ENCODE data around the gene NECTIN2. TPM values are rescaled to one million over a fixed set of nuclear protein-coding genes. Genes with fewer than 3 reads are reported as not detected.
A peak's percentile ranks its signal among the peaks of the same experiment; 100 is the strongest.
"Not testable (repeated sequence)": the region's sequence is repeated elsewhere in the genome, so short reads cannot be mapped to it uniquely, and the experiment has no call there.

Gene NECTIN2
- total RNA-seq, 1 donor from 2014 or later = 0.35 TPM

- peaks cover 3% of the 10 kb centered on the region for H3K36me3 Mint-ChIP-seq (ENCODE audit: low read depth)
- POLR2A ChIA-PET = interaction anchor here (0.7 kb wide), 1 partner anchor 17 kb away, joined by 3 read pairs; the partner anchor contains the start of gene TOMM40
- intact Hi-C loops (cut with micrococcal nuclease) = no loop called here
- H3K27me3 Mint-ChIP-seq = peaks cover 30% of the 10 kb centered on the region
- CTCF ChIA-PET = no interaction called here
- ATAC-seq (ENCODE audit: low read depth) (no peak), DNase-seq (no peak)
- H3K4me1 Mint-ChIP-seq = peaks cover 18% of the 10 kb centered on the region
- H3K4me3 Mint-ChIP-seq = no peak overlapping the region
- TF ChIP-seq CTCF (IDR thresholded peaks at IDR 0.05) = no peak
- H3K9me3 Mint-ChIP-seq = no peaks in the 10 kb centered on the region
- no peak overlapping the region for H3K27ac Mint-ChIP-seq
Measured at GRCh38 chr19:44908074-44908835, 62.2 kb downstream of the NECTIN2 start.

DNA sequence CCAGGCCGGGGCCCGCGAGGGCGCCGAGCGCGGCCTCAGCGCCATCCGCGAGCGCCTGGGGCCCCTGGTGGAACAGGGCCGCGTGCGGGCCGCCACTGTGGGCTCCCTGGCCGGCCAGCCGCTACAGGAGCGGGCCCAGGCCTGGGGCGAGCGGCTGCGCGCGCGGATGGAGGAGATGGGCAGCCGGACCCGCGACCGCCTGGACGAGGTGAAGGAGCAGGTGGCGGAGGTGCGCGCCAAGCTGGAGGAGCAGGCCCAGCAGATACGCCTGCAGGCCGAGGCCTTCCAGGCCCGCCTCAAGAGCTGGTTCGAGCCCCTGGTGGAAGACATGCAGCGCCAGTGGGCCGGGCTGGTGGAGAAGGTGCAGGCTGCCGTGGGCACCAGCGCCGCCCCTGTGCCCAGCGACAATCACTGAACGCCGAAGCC, 62.8 kb downstream of the NECTIN2 start:
- DNase-seq = no peak
- no peak for ATAC-seq (ENCODE audit: low read depth)
- peaks cover 35% of the 10 kb centered on the region for H3K27me3 Mint-ChIP-seq
- H3K27ac Mint-ChIP-seq = no peak overlapping the region
- POLR2A ChIA-PET = no interaction called here
- CTCF ChIA-PET = no interaction called here
- intact Hi-C loops (cut with micrococcal nuclease) = no loop called here
- H3K4me1 Mint-ChIP-seq = peaks cover 15% of the 10 kb centered on the region
- no peak for TF ChIP-seq CTCF (IDR thresholded peaks at IDR 0.05)
- no peaks in the 10 kb centered on the region for H3K9me3 Mint-ChIP-seq
- H3K36me3 Mint-ChIP-seq (ENCODE audit: low read depth) = no peaks in the 10 kb centered on the region
- no peak overlapping the region for H3K4me3 Mint-ChIP-seq

DNA sequence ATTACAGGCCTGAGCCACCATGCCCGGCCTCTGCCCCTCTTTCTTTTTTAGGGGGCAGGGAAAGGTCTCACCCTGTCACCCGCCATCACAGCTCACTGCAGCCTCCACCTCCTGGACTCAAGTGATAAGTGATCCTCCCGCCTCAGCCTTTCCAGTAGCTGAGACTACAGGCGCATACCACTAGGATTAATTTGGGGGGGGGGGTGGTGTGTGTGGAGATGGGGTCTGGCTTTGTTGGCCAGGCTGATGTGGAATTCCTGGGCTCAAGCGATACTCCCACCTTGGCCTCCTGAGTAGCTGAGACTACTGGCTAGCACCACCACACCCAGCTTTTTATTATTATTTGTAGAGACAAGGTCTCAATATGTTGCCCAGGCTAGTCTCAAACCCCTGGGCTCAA, 63.7 kb downstream of the NECTIN2 start:
- ChIA-PET CTCF (no interaction called here), POLR2A (interaction anchor here (0.7 kb wide), 1 partner anchor 1426 kb away, joined by 3 read pairs; no protein-coding TSS in a partner anchor)
- peaks cover 38% of the 10 kb centered on the region for H3K27me3 Mint-ChIP-seq
- DNase-seq = no peak
- TF ChIP-seq CTCF (IDR thresholded peaks at IDR 0.05) = no peak
- no peak overlapping the region for H3K4me3 Mint-ChIP-seq
- no peaks in the 10 kb centered on the region for H3K9me3 Mint-ChIP-seq
- no peak overlapping the region for H3K27ac Mint-ChIP-seq
- ATAC-seq (ENCODE audit: low read depth) = no peak
- intact Hi-C loops (cut with micrococcal nuclease) = no loop called here
- peaks cover under 1% of the 10 kb centered on the region for H3K36me3 Mint-ChIP-seq (ENCODE audit: low read depth)
- H3K4me1 Mint-ChIP-seq = peaks cover 23% of the 10 kb centered on the region

DNA sequence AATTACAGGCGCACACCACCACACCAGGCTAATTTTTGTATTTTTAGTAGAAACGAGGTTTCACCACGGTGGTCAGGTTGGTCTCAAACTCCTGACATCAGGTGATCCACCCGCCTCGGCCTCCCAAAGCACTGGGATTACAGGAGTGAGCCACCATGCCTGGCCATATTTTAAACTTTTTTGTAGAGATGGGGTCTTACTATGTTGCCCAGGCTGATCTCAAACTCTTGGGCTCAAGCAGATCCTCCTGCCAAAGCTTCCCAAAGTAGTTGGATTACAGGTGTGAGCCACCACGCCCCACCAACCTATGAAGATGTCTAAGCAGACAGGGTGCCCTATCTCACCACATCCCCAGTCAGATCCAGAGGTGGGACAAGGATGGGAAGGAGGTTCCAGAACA, 65.8 kb downstream of the NECTIN2 start:
- CTCF ChIA-PET = interaction anchor here (1.3 kb wide), 1 partner anchor 40 kb away, joined by 4 read pairs; no protein-coding TSS in a partner anchor
- ATAC-seq (ENCODE audit: low read depth); intact Hi-C loops (cut with micrococcal nuclease); H3K4me3 Mint-ChIP-seq; H3K9me3 Mint-ChIP-seq; DNase-seq; H3K36me3 Mint-ChIP-seq (ENCODE audit: low read depth); H3K27ac Mint-ChIP-seq: not testable (repeated sequence)
- peaks cover 11% of the 10 kb centered on the region for H3K4me1 Mint-ChIP-seq
- H3K27me3 Mint-ChIP-seq = peaks cover 28% of the 10 kb centered on the region
- POLR2A ChIA-PET = interaction anchor here (0.6 kb wide), 2 partner anchors 49 to 82 kb away, joined by 3 to 4 read pairs; no protein-coding TSS in a partner anchor

DNA sequence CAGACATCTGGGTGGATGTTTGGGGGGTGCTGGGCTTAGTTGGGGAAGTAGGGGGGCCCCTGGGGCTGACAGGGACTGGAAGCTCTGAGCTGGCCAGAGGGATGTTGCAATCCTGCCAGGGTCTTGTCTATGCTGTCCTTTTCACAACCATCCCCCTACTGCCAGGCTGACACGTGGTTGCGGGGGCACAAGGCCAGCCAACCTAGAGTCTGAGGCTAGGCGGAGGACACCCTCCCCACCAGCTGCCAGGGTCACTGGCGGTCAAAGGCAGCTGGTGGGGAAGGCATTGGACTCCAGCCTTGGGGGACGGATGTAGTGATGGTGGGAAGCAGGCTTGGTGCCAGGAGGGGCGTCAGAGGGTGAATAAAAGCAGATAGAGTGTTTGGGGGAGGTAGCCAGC, 66.8 kb downstream of the NECTIN2 start:
- ATAC-seq (ENCODE audit: low read depth) (no peak), DNase-seq (no peak)
- H3K36me3 Mint-ChIP-seq (ENCODE audit: low read depth) = peaks cover 1% of the 10 kb centered on the region
- H3K4me3 Mint-ChIP-seq = no peak overlapping the region
- intact Hi-C loops (cut with micrococcal nuclease) = no loop called here
- peaks cover 28% of the 10 kb centered on the region for H3K27me3 Mint-ChIP-seq
- CTCF ChIA-PET = no interaction called here
- H3K4me1 Mint-ChIP-seq = peaks cover 11% of the 10 kb centered on the region
- no peaks in the 10 kb centered on the region for H3K9me3 Mint-ChIP-seq
- H3K27ac Mint-ChIP-seq = no peak overlapping the region
- POLR2A ChIA-PET = no interaction called here
- TF ChIP-seq CTCF (IDR thresholded peaks at IDR 0.05) = no peak

- CTCF ChIA-PET; H3K36me3 Mint-ChIP-seq (ENCODE audit: low read depth); H3K27ac Mint-ChIP-seq; ATAC-seq (ENCODE audit: low read depth); H3K9me3 Mint-ChIP-seq; POLR2A ChIA-PET; DNase-seq: not testable (repeated sequence)
- intact Hi-C loops (cut with micrococcal nuclease) = loop anchor here (2.0 kb wide), 1 partner anchor 41 kb away; the partner anchor contains the start of gene CLPTM1
- Mint-ChIP-seq H3K27me3 (peaks cover 25% of the 10 kb centered on the region), H3K4me1 (peaks cover 11% of the 10 kb centered on the region), H3K4me3 (peak overlapping the region; percentile 92)
Measured at GRCh38 chr19:44913512-44914432, 67.7 kb downstream of the NECTIN2 start.

GRCh38 chr19:44914433-44915206, 68.5 kb downstream of the NECTIN2 start, which contains the start of gene APOC1:
TSS of gene APOC1 (plus strand) at chr19:44914608. CDS start at chr19:44914892, 284 bp downstream.
- H3K27ac Mint-ChIP-seq = peak within 1 kb of the TSS; percentile 73
- not testable (repeated sequence) for H3K36me3 Mint-ChIP-seq (ENCODE audit: low read depth); H3K9me3 Mint-ChIP-seq
- ATAC-seq (ENCODE audit: low read depth) = peak; percentile 98
- H3K27me3 Mint-ChIP-seq = peaks cover 25% of the 10 kb centered on the region
- POLR2A ChIA-PET = interaction anchor here (0.6 to 1.2 kb wide), 5 partner anchors 24 to 610 kb away, joined by 3 to 12 read pairs (median 5); partner anchors contain the start of gene ZNF235
- peak; percentile 74 for DNase-seq
- peak within 1 kb of the TSS; percentile 92 for H3K4me3 Mint-ChIP-seq
- H3K4me1 Mint-ChIP-seq = peaks cover 11% of the 10 kb centered on the region
- intact Hi-C loops (cut with micrococcal nuclease) = loop anchor here (2.0 kb wide), 1 partner anchor 40 kb away; the partner anchor contains the start of gene CLPTM1
- CTCF ChIA-PET = interaction anchor here (1.2 kb wide), 1 partner anchor 37 kb away, joined by 3 read pairs; no protein-coding TSS in a partner anchor

All from activated B cell treated with CpG ODN at 0.5 μM for 24 hours (primary cell).